Cardiac muscle cell (in vitro differentiated cells and primary cell): Measurements from ENCODE around the gene TIGD2. TPM values are rescaled to one million over a fixed set of nuclear protein-coding genes. Genes with fewer than 3 reads are reported as not detected.

Experiments used
- DNase-seq, 2 donors: peaks; one replicate each; pipeline versions ENCODE4 v3.0.0 to v3.0.0-alpha.2; 2010 to 2017; ENCODE audit warnings: low read depth in 1 of 2, low spot score in 1 of 2
- H3K27ac ChIP-seq: fragments of 200-600 bp; sonication (generic); 2 replicates; pipeline ENCODE4 v1.5.1; 2016
- H3K27me3 ChIP-seq: fragments of 200-600 bp; sonication (generic); 2 replicates; pipeline ENCODE4 v1.6.0; 2016; ENCODE audit warnings: control low read depth
- H3K36me3 ChIP-seq: fragments of 200-600 bp; sonication (generic); 2 replicates; pipeline ENCODE4 v1.5.1; 2016; ENCODE audit warnings: control low read depth
- H3K4me1 ChIP-seq: fragments of 200-600 bp; sonication (generic); 2 replicates; pipeline ENCODE4 v1.8.1; 2017; ENCODE audit warnings: low read depth, mild to moderate bottlenecking, mixed run types
- H3K4me3 ChIP-seq: fragments of 200-600 bp; sonication (generic); 2 replicates; pipeline ENCODE4 v1.5.1; 2016; ENCODE audit warnings: mild to moderate bottlenecking
- H3K9me3 ChIP-seq: fragments of 200-600 bp; sonication (generic); 2 replicates; pipeline ENCODE4 v1.5.1; 2017; ENCODE audit warnings: low read depth, mild to moderate bottlenecking, control low read depth
- CTCF ChIP-seq: IDR thresholded peaks from 2 replicates; pipeline ENCODE4 v1.5.1; 2012; ENCODE audit warnings: low read depth, mild to moderate bottlenecking, low read length
- polyA plus RNA-seq: library from polyadenylated mRNA; unstranded; fragments of >200 nt; fragmentation: Nextera tagmentation; extraction: Ambion mirVana; gene quantifications from 2 replicates; pipeline ENCODE4 v1.2.1, GENCODE V29; 2016
- total RNA-seq: library from RNA; depleted of rRNA; stranded (reverse); fragments of >200 nt; gene quantifications from 2 replicates; pipeline ENCODE4 v1.2.3, GENCODE V29; 2016

The TIGD2 gene
- total and polyA plus RNA-seq, 2 experiments from 2014 or later = 5.4 to 14.0 TPM

GRCh38 chr4:89129080-89129640 is 17.8 kb downstream of the TIGD2 start:
- no peak overlapping the region for H3K27ac ChIP-seq

GRCh38 chr4:89134775-89135319 is 23.5 kb downstream of the TIGD2 start:
- no peaks in the 10 kb centered on the region for H3K4me1 ChIP-seq
- H3K27me3 ChIP-seq = no peaks in the 10 kb centered on the region
- TF ChIP-seq CTCF = no peak
- DNase-seq = peak in 1 of 2 donors; percentile 94
- no peak overlapping the region for H3K27ac ChIP-seq
- H3K36me3 ChIP-seq = no peaks in the 10 kb centered on the region
- no peak overlapping the region for H3K4me3 ChIP-seq
- no peaks in the 10 kb centered on the region for H3K9me3 ChIP-seq

More at GRCh38 chr4:89129080-89129640, 17.8 kb downstream of the TIGD2 start:
- H3K9me3 ChIP-seq = no peaks in the 10 kb centered on the region
- DNase-seq = peak in 1 of 2 donors; percentile 20
- TF ChIP-seq CTCF = no peak
- no peaks in the 10 kb centered on the region for H3K4me1 ChIP-seq
- H3K4me3 ChIP-seq = no peak overlapping the region
- no peaks in the 10 kb centered on the region for H3K36me3 ChIP-seq
- H3K27me3 ChIP-seq = no peaks in the 10 kb centered on the region

GRCh38 chr4:89136525-89136924 is 25.2 kb downstream of the TIGD2 start:
- no peak for TF ChIP-seq CTCF
- DNase-seq = no peak
- Histone ChIP-seq H3K27ac (no peak overlapping the region), H3K4me1 (no peaks in the 10 kb centered on the region), H3K9me3 (no peaks in the 10 kb centered on the region), H3K27me3 (no peaks in the 10 kb centered on the region), H3K36me3 (no peaks in the 10 kb centered on the region), H3K4me3 (no peak overlapping the region)

GRCh38 chr4:89137231-89137630 is 25.9 kb downstream of the TIGD2 start:
- H3K27me3 ChIP-seq = no peaks in the 10 kb centered on the region
- no peak for DNase-seq
- no peaks in the 10 kb centered on the region for H3K36me3 ChIP-seq
- no peak for TF ChIP-seq CTCF
- no peaks in the 10 kb centered on the region for H3K9me3 ChIP-seq
- no peak overlapping the region for H3K4me3 ChIP-seq
- H3K4me1 ChIP-seq = no peaks in the 10 kb centered on the region
- no peak overlapping the region for H3K27ac ChIP-seq

- H3K4me3 ChIP-seq = no peak overlapping the region
- H3K4me1 ChIP-seq = no peaks in the 10 kb centered on the region
- H3K9me3 ChIP-seq = no peaks in the 10 kb centered on the region
- no peaks in the 10 kb centered on the region for H3K27me3 ChIP-seq
- DNase-seq = no peak
- no peak for TF ChIP-seq CTCF
- H3K27ac ChIP-seq = no peak overlapping the region
- H3K36me3 ChIP-seq = no peaks in the 10 kb centered on the region
Measured at GRCh38 chr4:89137695-89138094, 26.4 kb downstream of the TIGD2 start.
